HG02943 (cell line): ENCODE results near the gene CDKN3.
"Not testable (repeated sequence)": the region's sequence is repeated elsewhere in the genome, so short reads cannot be mapped to it uniquely, and the experiment has no call there.

Source experiments
- ATAC-seq: cut with Tn5 transposase; IDR thresholded peaks from one replicate; pipeline ENCODE4 v1.9.1; 2021; ENCODE audit warnings: mild to moderate bottlenecking, low read depth, moderate library complexity; ENCODE audit not compliant: unreplicated experiment

Gene CDKN3

GRCh38 chr14:54369343-54369742 lies 27.5 kb upstream of the CDKN3 start:
- ATAC-seq = no peak

DNA sequence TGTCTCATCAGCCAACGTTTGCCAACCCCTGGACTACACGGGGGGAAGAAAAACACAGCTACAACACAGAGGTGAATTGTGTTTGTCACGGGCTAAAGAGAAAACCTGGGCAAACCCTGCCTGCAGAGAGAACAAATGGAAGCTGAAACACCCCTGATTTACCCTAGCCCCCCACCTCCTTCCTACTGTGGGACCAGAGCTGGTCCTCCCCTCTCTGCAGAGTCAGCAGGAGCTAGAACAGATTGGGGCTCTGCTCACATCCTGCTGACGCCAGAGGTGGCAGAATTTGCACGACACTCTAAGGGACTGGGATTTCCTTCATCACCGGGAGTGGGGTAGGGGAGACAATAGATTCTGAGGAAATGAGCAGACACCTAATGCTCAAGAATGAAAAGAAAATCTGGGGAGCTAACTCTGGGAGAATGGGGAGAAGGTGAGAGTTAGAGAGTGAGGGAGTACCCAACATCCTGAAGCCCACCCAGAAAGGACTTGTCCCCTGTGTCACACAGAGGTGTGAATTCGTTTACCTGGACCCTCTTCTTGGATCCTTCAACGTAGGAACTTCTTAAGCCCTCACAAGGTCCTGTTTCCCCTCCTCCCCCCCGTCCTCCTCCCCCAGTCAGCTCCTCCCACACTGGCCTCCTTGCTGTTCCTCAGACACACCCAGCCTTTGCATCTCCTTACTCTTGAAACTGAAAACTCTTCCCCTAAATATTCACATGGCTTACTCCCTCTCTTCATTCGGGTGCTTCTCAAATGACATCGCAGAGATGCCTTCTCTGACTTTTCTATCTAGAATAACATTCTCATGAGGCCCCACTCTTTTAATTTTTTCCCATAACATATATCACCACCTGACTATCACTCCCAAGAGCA lies 26.2 kb upstream of the CDKN3 start:
- ATAC-seq = no peak

GRCh38 chr14:54374117-54374884 lies 22.5 kb upstream of the CDKN3 start:
- no peak for ATAC-seq

- ATAC-seq = no peak
Measured at GRCh38 chr14:54377501-54377900, 19.3 kb upstream of the CDKN3 start.

DNA sequence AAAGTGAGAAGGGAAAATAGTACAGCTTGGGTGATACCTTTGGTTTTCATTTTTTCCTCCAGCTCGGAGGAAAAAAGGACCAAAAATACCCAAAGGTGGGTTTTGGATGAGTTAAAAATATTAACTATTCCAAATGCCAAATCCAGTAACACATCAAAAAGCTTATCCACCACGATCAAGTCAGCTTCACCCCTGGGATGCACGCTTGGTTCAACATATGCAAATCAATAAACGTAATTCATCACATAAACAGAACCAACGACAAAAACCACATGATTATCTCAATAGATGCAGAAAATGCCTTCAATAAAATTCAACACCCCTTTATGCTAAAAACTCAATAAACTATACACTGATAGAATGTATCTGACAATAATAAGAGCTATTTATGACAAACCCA lies 17.9 kb upstream of the CDKN3 start:
- ATAC-seq = not testable (repeated sequence)

- not testable (repeated sequence) for ATAC-seq
Measured at GRCh38 chr14:54380558-54380957, 16.2 kb upstream of the CDKN3 start.

- ATAC-seq = no peak
Measured at GRCh38 chr14:54381821-54382220, 15.0 kb upstream of the CDKN3 start.

DNA sequence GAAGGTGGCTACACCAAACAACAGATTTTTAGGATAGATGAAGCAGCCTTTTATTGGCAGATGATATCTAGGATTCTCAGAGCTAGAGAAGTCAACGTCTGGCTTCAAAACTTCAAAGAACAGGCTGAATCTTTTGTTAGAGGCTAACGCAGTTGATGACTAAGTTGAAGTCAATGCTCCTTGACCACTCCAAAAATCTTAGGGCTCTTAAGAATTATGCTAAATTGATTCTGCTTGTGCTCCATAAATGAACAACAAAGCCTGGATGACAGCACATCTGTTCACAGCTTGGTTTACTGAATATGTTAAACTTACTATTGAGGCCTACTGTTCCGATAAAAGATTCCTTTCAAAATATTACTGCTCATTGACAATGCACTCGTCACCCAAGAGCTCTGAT lies 13.0 kb upstream of the CDKN3 start:
- no peak for ATAC-seq

DNA sequence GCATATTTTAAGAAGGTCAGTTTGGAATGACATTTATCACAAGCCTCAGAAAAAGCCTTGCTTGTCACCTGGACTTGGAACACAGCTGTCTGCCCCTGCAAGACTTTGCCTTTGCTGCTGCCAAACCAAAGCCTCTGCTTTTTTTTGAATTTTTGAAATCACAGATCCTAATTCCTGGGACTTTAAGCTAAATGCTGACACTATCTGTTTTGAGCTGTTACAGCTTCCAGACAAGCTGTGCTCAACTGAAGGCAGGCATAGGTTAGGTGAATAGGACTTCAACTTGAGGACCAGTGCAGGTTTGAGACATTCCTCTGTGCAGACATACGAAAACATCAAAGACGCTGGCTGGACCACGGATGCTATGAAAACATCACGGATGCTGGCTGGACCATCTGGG lies 11.3 kb upstream of the CDKN3 start:
- ATAC-seq = no peak

DNA sequence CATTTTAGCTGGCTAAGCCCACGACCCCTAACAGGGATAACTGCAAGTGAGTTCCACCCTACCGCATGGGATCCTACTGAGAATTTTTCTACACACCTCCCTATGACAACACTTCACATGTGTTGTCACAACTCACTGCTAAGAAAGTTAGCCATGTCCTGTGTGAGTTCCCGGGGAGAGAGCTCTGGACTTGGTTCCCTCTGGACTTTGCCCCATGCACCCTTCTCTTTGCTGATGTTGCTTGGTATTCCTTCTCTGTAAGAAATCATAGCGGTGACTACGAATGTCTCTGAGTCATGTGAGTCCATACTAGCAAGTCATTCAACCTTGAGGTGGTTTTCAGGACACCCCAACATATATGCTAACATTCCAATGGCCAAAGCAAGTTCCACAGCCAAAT lies 9.5 kb upstream of the CDKN3 start:
- ATAC-seq = no peak

- ATAC-seq = no peak
Measured at GRCh38 chr14:54392131-54392859, 4.5 kb upstream of the CDKN3 start.

- not testable (repeated sequence) for ATAC-seq
Measured at GRCh38 chr14:54392986-54393884, 3.6 kb upstream of the CDKN3 start.

DNA sequence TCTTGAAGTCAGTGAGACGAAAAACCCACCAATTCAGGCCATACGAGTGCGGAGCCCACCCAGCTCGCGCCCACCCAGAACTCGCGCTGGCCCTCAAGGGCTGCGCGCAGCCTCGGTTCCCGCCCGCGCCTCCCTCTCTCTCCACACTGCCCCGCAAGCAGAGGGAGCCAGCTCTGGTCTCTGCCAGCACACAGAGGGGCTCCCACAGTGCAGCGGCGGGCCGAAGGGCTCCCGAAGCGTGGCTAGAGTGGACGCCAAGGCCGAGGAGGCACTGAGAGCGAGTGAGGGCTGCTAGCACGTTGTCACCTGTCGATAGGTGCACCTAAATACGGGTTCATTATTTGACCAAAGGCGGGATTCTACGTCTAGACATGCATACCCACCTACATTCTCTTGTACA lies 2.2 kb upstream of the CDKN3 start:
- ATAC-seq = no peak

- no peak for ATAC-seq
Measured at GRCh38 chr14:54395284-54395683, 1.5 kb upstream of the CDKN3 start.

DNA sequence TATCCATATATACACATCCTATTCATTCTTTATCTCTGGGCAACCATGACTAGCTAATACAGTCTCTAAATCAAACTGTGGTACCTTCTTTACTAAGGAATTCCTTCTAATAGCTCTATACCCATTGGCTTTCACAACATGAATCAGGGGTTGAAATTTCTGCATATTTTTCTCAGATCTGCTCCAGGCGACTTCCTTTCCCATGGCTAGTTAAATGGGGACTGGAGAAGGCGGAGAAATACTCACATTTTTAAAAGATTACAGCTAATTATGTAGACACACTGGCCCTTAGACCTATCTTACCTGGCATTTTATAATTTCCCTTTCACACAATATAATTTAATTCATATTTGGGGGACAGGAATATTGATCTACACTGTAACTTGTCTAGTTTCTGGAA lies 1.1 kb upstream of the CDKN3 start:
- ATAC-seq = no peak

GRCh38 chr14:54396183-54396492 lies 669 bp upstream of the CDKN3 start:
- ATAC-seq = no peak

GRCh38 chr14:54399560-54399959 lies 2.8 kb downstream of the CDKN3 start:
- no peak for ATAC-seq

- ATAC-seq = not testable (repeated sequence)
Measured at GRCh38 chr14:54403401-54404005, 6.7 kb downstream of the CDKN3 start.

DNA sequence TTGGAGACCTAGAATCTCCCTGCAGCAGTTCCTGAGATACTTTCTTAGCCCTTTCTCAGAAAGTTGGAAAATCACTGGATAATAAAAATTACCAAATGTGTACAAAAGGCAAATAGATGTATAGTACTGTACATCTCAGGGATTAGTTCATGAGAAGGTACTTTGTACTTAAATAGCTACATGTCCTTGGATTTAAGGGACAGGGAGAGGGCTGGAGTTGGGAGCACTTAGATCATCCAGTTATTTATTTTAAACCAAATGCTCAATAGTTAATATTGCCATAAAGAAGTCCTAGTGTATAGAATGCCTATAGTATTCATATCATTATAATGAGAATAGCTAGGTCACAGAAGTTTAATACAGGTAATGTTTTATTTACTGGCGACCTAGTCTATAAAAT lies 13.4 kb downstream of the CDKN3 start:
- no peak for ATAC-seq

DNA sequence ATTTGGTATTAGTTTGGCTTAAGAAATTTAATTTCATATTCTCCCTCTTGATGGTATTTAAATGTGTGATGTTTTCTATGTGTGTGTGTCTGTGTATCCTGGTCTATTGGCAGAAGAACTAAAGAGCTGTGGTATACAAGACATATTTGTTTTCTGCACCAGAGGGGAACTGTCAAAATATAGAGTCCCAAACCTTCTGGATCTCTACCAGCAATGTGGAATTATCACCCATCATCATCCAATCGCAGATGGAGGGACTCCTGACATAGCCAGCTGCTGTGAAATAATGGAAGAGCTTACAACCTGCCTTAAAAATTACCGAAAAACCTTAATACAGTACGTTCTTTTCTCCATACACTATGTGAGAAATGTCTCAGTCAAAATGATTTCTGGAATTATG lies 14.6 kb downstream of the CDKN3 start:
- ATAC-seq = no peak
